ENCODE results near the gene MEIOB. TPM values are rescaled to one million over a fixed set of nuclear protein-coding genes. Genes with fewer than 3 reads are reported as not detected.

Gene MEIOB
- total RNA-seq, 1 donor from 2014 or later: not detected

- no peak for DNase-seq (ENCODE audit: low spot score)
Measured at GRCh38 chr16:1789643-1790045, 82.3 kb downstream of the MEIOB start.

GRCh38 chr16:1788708-1789100 lies 83.3 kb downstream of the MEIOB start:
- no peak for DNase-seq (ENCODE audit: low spot score)

- no peak for DNase-seq (ENCODE audit: low spot score)
Measured at GRCh38 chr16:1788095-1788707, 83.8 kb downstream of the MEIOB start.

- DNase-seq (ENCODE audit: low spot score): no peak
Measured at GRCh38 chr16:1787322-1788094, 84.5 kb downstream of the MEIOB start.

- DNase-seq (ENCODE audit: low spot score): no peak
Measured at GRCh38 chr16:1787056-1787321, 85.0 kb downstream of the MEIOB start.

GRCh38 chr16:1786242-1787055 lies 85.5 kb downstream of the MEIOB start:
- DNase-seq (ENCODE audit: low spot score): no peak

- DNase-seq (ENCODE audit: low spot score): no peak
Measured at GRCh38 chr16:1785846-1786170, 86.2 kb downstream of the MEIOB start.

GRCh38 chr16:1784977-1785845 lies 86.8 kb downstream of the MEIOB start:
- DNase-seq (ENCODE audit: low spot score): no peak

Other genes with a start within 250 kb of the MEIOB start
- gene JPT2, start 193.9 kb downstream of the MEIOB start, total RNA-seq: 39.0 TPM
- 55.6 TPM for gene MAPK8IP3, start 166.0 kb downstream of the MEIOB start, total RNA-seq
- 34.6 TPM for gene NME3, start 100.6 kb downstream of the MEIOB start, total RNA-seq
- 14.5 TPM for gene EME2, start 99.4 kb downstream of the MEIOB start, total RNA-seq
- 71.3 TPM for gene MRPS34, start 99.0 kb downstream of the MEIOB start, total RNA-seq
- gene SPSB3, start 89.6 kb downstream of the MEIOB start, total RNA-seq: 28.8 TPM
- gene NUBP2, start 89.2 kb downstream of the MEIOB start, total RNA-seq: 35.1 TPM
- not detected for gene IGFALS, start 78.5 kb downstream of the MEIOB start, total RNA-seq
- gene HAGH, start 45.3 kb downstream of the MEIOB start, total RNA-seq: 58.4 TPM
- gene FAHD1, start 45.0 kb downstream of the MEIOB start, total RNA-seq: 17.9 TPM
- gene HS3ST6, start 46.3 kb upstream of the MEIOB start, total RNA-seq: not detected
- 27.1 TPM for gene MSRB1, start 71.0 kb upstream of the MEIOB start, total RNA-seq
- not detected for gene RPL3L, start 82.5 kb upstream of the MEIOB start, total RNA-seq
- 126 TPM for gene NDUFB10, start 87.4 kb upstream of the MEIOB start, total RNA-seq
- gene RPS2, start 92.7 kb upstream of the MEIOB start, total RNA-seq: 1,385 TPM
- gene RNF151, start 94.7 kb upstream of the MEIOB start, total RNA-seq: not detected
- gene TBL3, start 99.9 kb upstream of the MEIOB start, total RNA-seq: 26.5 TPM
- not detected for gene NOXO1, start 109.3 kb upstream of the MEIOB start, total RNA-seq
- gene GFER, start 112.0 kb upstream of the MEIOB start, total RNA-seq: 15.7 TPM
- not detected for gene SYNGR3, start 117.8 kb upstream of the MEIOB start, total RNA-seq
- gene ZNF598, start 137.7 kb upstream of the MEIOB start, total RNA-seq: 50.5 TPM
- gene NPW, start 147.6 kb upstream of the MEIOB start, total RNA-seq: 0.58 TPM
- gene NHERF2, start 154.7 kb upstream of the MEIOB start, total RNA-seq: 238 TPM
- gene NTHL1, start 175.7 kb upstream of the MEIOB start, total RNA-seq: 9.9 TPM
- 88.3 TPM for gene TSC2, start 175.8 kb upstream of the MEIOB start, total RNA-seq